Gastrocnemius medialis (tissue), 4 donors: Measurements from ENCODE around the gene LIMCH1. TPM values are rescaled to one million over a fixed set of nuclear protein-coding genes. Genes with fewer than 3 reads are reported as not detected.

Source experiments
- ATAC-seq, 2 donors: fragments of 150-250 bp; one replicate each; pipeline ENCODE4 v1.9.1; 2016
- DNase-seq, 2 donors: peaks; one replicate each; pipeline ENCODE4 v3.0.0-alpha.2; 2019
- H3K27ac ChIP-seq, 4 donors: fragments of 200-600 bp; sonication (generic); 1 replicate in 1 of 4; 2 replicates in 3 of 4; pipeline ENCODE4 v1.5.1; 2016 to 2018; ENCODE audit warnings: mild to moderate bottlenecking in 2 of 4, moderate library complexity in 1 of 4
- H3K27me3 ChIP-seq, 3 donors: fragments of 200-600 bp; sonication (generic) in 2 of 3; 1 replicate in 1 of 3; 2 replicates in 2 of 3; pipeline versions ENCODE4 v1.5.1 to v1.6.0; 2016 to 2019; ENCODE audit warnings: mild to moderate bottlenecking in 1 of 3, moderate library complexity in 1 of 3
- H3K36me3 ChIP-seq, 2 donors: fragments of 200-600 bp; sonication (generic) in 1 of 2; one replicate each; pipeline ENCODE4 v1.5.1; 2017 to 2018
- H3K4me1 ChIP-seq, 2 donors: fragments of 200-600 bp; sonication (generic) in 1 of 2; one replicate each; pipeline ENCODE4 v1.5.1; 2016 to 2017; ENCODE audit warnings: mild to moderate bottlenecking in 2 of 2
- H3K4me3 ChIP-seq, 4 donors: fragments of 200-600 bp; sonication (generic) in 3 of 4; 1 replicate in 1 of 4; 2 replicates in 3 of 4; pipeline ENCODE4 v1.5.1; 2016 to 2019; ENCODE audit warnings: mild to moderate bottlenecking in 2 of 4
- H3K9me3 ChIP-seq, 3 donors: fragments of 200-600 bp; sonication (generic) in 2 of 3; 1 replicate in 1 of 3; 2 replicates in 2 of 3; pipeline ENCODE4 v1.5.1; 2016 to 2019
- CTCF ChIP-seq, 5 experiments: fragments of 450-650 bp in 3 of 5; fragments of 200-600 bp in 2 of 5; sonication (generic) in 2 of 5; IDR thresholded peaks in 4 of 5; conservative IDR thresholded peaks in 1 of 5; 1 replicate in 4 of 5; 2 replicates in 1 of 5; pipeline ENCODE4 v1.5.1; 2016 to 2019; ENCODE audit warnings: antibody characterized with exemption in 5 of 5, mild to moderate bottlenecking in 3 of 5, moderate library complexity in 3 of 5
- POLR2A ChIP-seq, 2 donors: fragments of 450-650 bp; IDR thresholded peaks; one replicate each; pipeline ENCODE4 v1.6.1; 2017; ENCODE audit warnings: antibody characterized with exemption in 2 of 2, mild to moderate bottlenecking in 2 of 2, moderate library complexity in 2 of 2
- in situ Hi-C, 4 donors: fragments of 200-750 bp; cut with MboI; loops; one replicate each; pipeline versions ENCODE4 v1.15.0 to v1.8.0; 2017; ENCODE audit warnings: low sequenced_read_pairs in 4 of 4
- intact Hi-C: fragments of 100-400 bp; cut with DNase I; formaldehyde crosslinking; loops from one replicate; pipeline ENCODE4 v1.15.1; 2023; ENCODE audit warnings: low total_unique reads
- total RNA-seq, 4 donors: library from RNA; depleted of rRNA; stranded (reverse); fragments of >200 nt; gene quantifications; one replicate each; pipeline versions ENCODE4 v1.1.0 to v1.2.3, GENCODE V29; 2016

The LIMCH1 gene
- total RNA-seq, 4 donors from 2014 or later = 36.2 to 71.4 (median 52.1) TPM

- no peak for TF ChIP-seq CTCF (IDR thresholded peaks at IDR 0.05 in 4 of 5, conservative IDR thresholded peaks at IDR 0.05 in 1 of 5)
- TF ChIP-seq POLR2A (IDR thresholded peaks at IDR 0.05) = no peak
- Histone ChIP-seq H3K36me3 (no peaks in the 10 kb centered on the region), H3K27ac (no peak overlapping the region), H3K9me3 (no peaks in the 10 kb centered on the region), H3K4me1 (peaks cover 30 to 44% of the 10 kb centered on the region in 2 donors), H3K4me3 (no peak overlapping the region), H3K27me3 (no peaks in the 10 kb centered on the region)
- DNase-seq = no peak
- no peak for ATAC-seq
- intact Hi-C loops = no loop called here
- in situ Hi-C loops = loop anchor here in 2 of 4 donors (25.0 kb wide), 1 partner anchor 166 kb away; no protein-coding TSS in a partner anchor
Measured at GRCh38 chr4:41528512-41529205, 9.3 kb upstream of the LIMCH1 start.

- intact Hi-C loops = no loop called here
- ATAC-seq (no peak), DNase-seq (no peak)
- Histone ChIP-seq H3K4me3 (no peak overlapping the region), H3K9me3 (no peaks in the 10 kb centered on the region), H3K27me3 (no peaks in the 10 kb centered on the region), H3K4me1 (peaks cover 33 to 37% of the 10 kb centered on the region in 2 donors), H3K36me3 (no peaks in the 10 kb centered on the region), H3K27ac (peak overlapping the region in 2 of 4 donors; percentile 49 to 61)
- no peak for TF ChIP-seq CTCF (IDR thresholded peaks at IDR 0.05 in 4 of 5, conservative IDR thresholded peaks at IDR 0.05 in 1 of 5)
- no peak for TF ChIP-seq POLR2A (IDR thresholded peaks at IDR 0.05)
- in situ Hi-C loops = loop anchor here in 3 of 4 donors (10.0 to 25.0 kb wide), 2 partner anchors 166 to 168 kb away; no protein-coding TSS in a partner anchor
Measured at GRCh38 chr4:41530741-41531140, 7.2 kb upstream of the LIMCH1 start.

- in situ Hi-C loops (loop anchor here in 3 of 4 donors (10.0 to 25.0 kb wide), 2 partner anchors 168 to 170 kb away; no protein-coding TSS in a partner anchor), intact Hi-C loops (no loop called here)
- TF ChIP-seq POLR2A (IDR thresholded peaks at IDR 0.05) (no peak), CTCF (IDR thresholded peaks at IDR 0.05 in 4 of 5, conservative IDR thresholded peaks at IDR 0.05 in 1 of 5) (no peak)
- H3K27me3 ChIP-seq = no peaks in the 10 kb centered on the region
- H3K4me1 ChIP-seq = peaks cover 33 to 42% of the 10 kb centered on the region in 2 donors
- no peaks in the 10 kb centered on the region for H3K9me3 ChIP-seq
- peak overlapping the region; percentile 49 to 94 (median 62) for H3K27ac ChIP-seq
- H3K4me3 ChIP-seq = no peak overlapping the region
- no peak for ATAC-seq
- no peaks in the 10 kb centered on the region for H3K36me3 ChIP-seq
- no peak for DNase-seq
Measured at GRCh38 chr4:41532336-41532735, 5.6 kb upstream of the LIMCH1 start.

GRCh38 chr4:41532882-41533281, 5.1 kb upstream of the LIMCH1 start:
- intact Hi-C loops = no loop called here
- Histone ChIP-seq H3K27me3 (no peaks in the 10 kb centered on the region), H3K27ac (peak overlapping the region; percentile 49 to 94 (median 62)), H3K36me3 (no peaks in the 10 kb centered on the region), H3K4me1 (peaks cover 38 to 48% of the 10 kb centered on the region in 2 donors), H3K4me3 (no peak overlapping the region), H3K9me3 (no peaks in the 10 kb centered on the region)
- in situ Hi-C loops = loop anchor here in 3 of 4 donors (10.0 to 25.0 kb wide), 2 partner anchors 168 to 171 kb away; no protein-coding TSS in a partner anchor
- ATAC-seq (peak in 1 of 2 donors; percentile 45), DNase-seq (peak in 1 of 2 donors; percentile 37)
- TF ChIP-seq CTCF (IDR thresholded peaks at IDR 0.05 in 4 of 5, conservative IDR thresholded peaks at IDR 0.05 in 1 of 5) (no peak), POLR2A (IDR thresholded peaks at IDR 0.05) (no peak)
